Retinal pigment epithelial cell (primary cell): ENCODE measurements around the gene KRTAP3-3.

Source experiments
- DNase-seq: peaks from one replicate; pipeline ENCODE4 v3.0.0-alpha.2; 2010; ENCODE audit warnings: low read depth
- H3K4me3 ChIP-seq: 2 replicates; pipeline ENCODE4 v1.5.1; 2011; ENCODE audit warnings: mild to moderate bottlenecking, low read length, control low read depth, moderate library complexity
- CTCF ChIP-seq: conservative IDR thresholded peaks from 2 replicates; pipeline ENCODE4 v1.5.1; 2011; ENCODE audit warnings: low read depth, low read length, control low read depth, inconsistent platforms

Gene KRTAP3-3

GRCh38 chr17:41013181-41013580 is 19.2 kb upstream of the KRTAP3-3 start:
- TF ChIP-seq CTCF: no peak
- H3K4me3 ChIP-seq: no peak overlapping the region
- DNase-seq: no peak

- no peak for DNase-seq
- TF ChIP-seq CTCF: no peak
- no peak overlapping the region for H3K4me3 ChIP-seq
Measured at GRCh38 chr17:41012326-41013120, 18.6 kb upstream of the KRTAP3-3 start.

GRCh38 chr17:41010441-41010840 is 16.5 kb upstream of the KRTAP3-3 start:
- DNase-seq: no peak
- no peak overlapping the region for H3K4me3 ChIP-seq
- TF ChIP-seq CTCF: no peak

GRCh38 chr17:41009936-41010335 is 16.0 kb upstream of the KRTAP3-3 start:
- H3K4me3 ChIP-seq: no peak overlapping the region
- no peak for TF ChIP-seq CTCF
- DNase-seq: no peak

GRCh38 chr17:41009301-41009760 is 15.4 kb upstream of the KRTAP3-3 start:
- no peak overlapping the region for H3K4me3 ChIP-seq
- DNase-seq: no peak

GRCh38 chr17:41008811-41009210 is 14.8 kb upstream of the KRTAP3-3 start, which contains the start of gene KRTAP3-1:
KRTAP3-1 (minus strand) TSS chr17:41009128; CDS start chr17:41009074, 54 bp downstream.
- no peak for TF ChIP-seq CTCF
- DNase-seq: no peak
- H3K4me3 ChIP-seq: no peak within 1 kb of the TSS

More at GRCh38 chr17:41009301-41009760, 15.4 kb upstream of the KRTAP3-3 start:
- no peak for TF ChIP-seq CTCF

- TF ChIP-seq CTCF: no peak
- DNase-seq: no peak
- no peak overlapping the region for H3K4me3 ChIP-seq
Measured at GRCh38 chr17:41004397-41004796, 10.4 kb upstream of the KRTAP3-3 start.
